HEK293 (cell line): ENCODE measurements around the gene TARS2.

Source experiments
- CTCF ChIA-PET: fragments of 350-600 bp; formaldehyde crosslinking; extraction: SDS; loops from one replicate; lab custom pipeline; 2021; ENCODE audit warnings: antibody characterized with exemption; lab: Yijun Ruan, JAX
- POLR2A ChIA-PET: fragments of 300-600 bp; formaldehyde crosslinking; extraction: SDS; loops from one replicate; lab custom pipeline; 2020; ENCODE audit warnings: antibody characterized with exemption, inconsistent platforms; lab: Yijun Ruan, JAX
- H3K27ac ChIP-seq: fragments of 200-500 bp; sonication (Bioruptor generic); 2 replicates; pipeline ENCODE4 v1.5.1; 2014; ENCODE audit warnings: low read depth, low read length, control low read depth, inconsistent platforms; ENCODE audit errors: extremely low read depth
- H3K36me3 ChIP-seq, 2 experiments: fragments of 200-500 bp in 1 of 2; sonication (Bioruptor generic) in 1 of 2; 1 replicate in 1 of 2; 2 replicates in 1 of 2; pipeline ENCODE4 v1.5.1; 2014 to 2017; ENCODE audit warnings: inconsistent platforms in 2 of 2, low read length in 2 of 2; ENCODE audit not compliant: control insufficient read depth in 2 of 2, insufficient read depth in 1 of 2
- H3K4me1 ChIP-seq: fragments of 200-500 bp; sonication (Bioruptor generic); 2 replicates; pipeline ENCODE4 v1.5.1; 2014; ENCODE audit warnings: mild to moderate bottlenecking, low read length, inconsistent platforms; ENCODE audit not compliant: control insufficient read depth, insufficient read depth
- H3K4me3 ChIP-seq: 2 replicates; pipeline ENCODE4 v1.5.1; 2011; ENCODE audit warnings: low read depth, mild to moderate bottlenecking, control low read depth, low read length, moderate library complexity
- H3K9me3 ChIP-seq: fragments of 200-500 bp; sonication (Bioruptor generic); 2 replicates; pipeline ENCODE4 v1.5.1; 2014; ENCODE audit warnings: low read depth, low read length, inconsistent platforms; ENCODE audit not compliant: control insufficient read depth, insufficient read depth
- GLI2 ChIP-seq: fragments of 450-650 bp; formaldehyde crosslinking; IDR thresholded peaks from 2 replicates; pipeline ENCODE4; 2017; ENCODE audit warnings: missing biosample characterization, missing genetic modification characterization, low read depth, borderline replicate concordance
- KLF1 ChIP-seq: fragments of 450-650 bp; formaldehyde crosslinking; IDR thresholded peaks from 2 replicates; pipeline ENCODE4 v1.5.1; 2016; ENCODE audit warnings: missing biosample characterization, missing genetic modification characterization
- KLF9 ChIP-seq: fragments of 450-650 bp; formaldehyde crosslinking; IDR thresholded peaks from 2 replicates; pipeline ENCODE4 v1.5.1; 2016; ENCODE audit warnings: missing biosample characterization, missing genetic modification characterization, low read depth
- MZF1 ChIP-seq: fragments of 450-650 bp; formaldehyde crosslinking; IDR thresholded peaks from 2 replicates; pipeline ENCODE4 v1.5.1; 2017; ENCODE audit warnings: missing biosample characterization, missing genetic modification characterization, borderline replicate concordance
- ZEB2 ChIP-seq: fragments of 450-650 bp; formaldehyde crosslinking; IDR thresholded peaks from 2 replicates; pipeline ENCODE4 v1.5.1; 2016; ENCODE audit warnings: missing biosample characterization, missing genetic modification characterization
- ZNF146 ChIP-seq: fragments of 450-650 bp; formaldehyde crosslinking; IDR thresholded peaks from 2 replicates; pipeline ENCODE4 v1.5.1; 2016; ENCODE audit warnings: missing biosample characterization, missing genetic modification characterization
- ZNF16 ChIP-seq: fragments of 450-650 bp; formaldehyde crosslinking; IDR thresholded peaks from 2 replicates; pipeline ENCODE4 v1.5.1; 2016; ENCODE audit warnings: low read depth, missing biosample characterization, missing genetic modification characterization
- ZNF311 ChIP-seq: fragments of 450-650 bp; formaldehyde crosslinking; IDR thresholded peaks from 2 replicates; pipeline ENCODE4 v1.5.1; 2017; ENCODE audit warnings: missing biosample characterization, missing genetic modification characterization, borderline replicate concordance
- ZNF335 ChIP-seq: fragments of 450-650 bp; formaldehyde crosslinking; conservative IDR thresholded peaks from 2 replicates; pipeline ENCODE4 v1.5.1; 2016; ENCODE audit warnings: missing biosample characterization, missing genetic modification characterization
- ZNF558 ChIP-seq: fragments of 450-650 bp; formaldehyde crosslinking; IDR thresholded peaks from 2 replicates; pipeline ENCODE4 v1.5.1; 2016; ENCODE audit warnings: missing biosample characterization, missing genetic modification characterization
- ZNF624 ChIP-seq: fragments of 450-650 bp; formaldehyde crosslinking; IDR thresholded peaks from 2 replicates; pipeline ENCODE4 v1.5.1; 2017; ENCODE audit warnings: missing biosample characterization, missing genetic modification characterization
- ZSCAN30 ChIP-seq: fragments of 450-650 bp; IDR thresholded peaks from 2 replicates; pipeline ENCODE4 v1.5.1; 2018; ENCODE audit warnings: missing biosample characterization, mild to moderate bottlenecking, missing genetic modification characterization, moderate library complexity
- TF ChIP-seq, protein P1 (sequence below): fragments of 450-650 bp; formaldehyde crosslinking; IDR thresholded peaks from 2 replicates; pipeline ENCODE4 v1.5.1; 2016; ENCODE audit warnings: missing biosample characterization, missing genetic modification characterization
- TF ChIP-seq, protein P2 (sequence below): fragments of 450-650 bp; formaldehyde crosslinking; IDR thresholded peaks from 2 replicates; pipeline ENCODE4 v1.5.1; 2016; ENCODE audit warnings: missing biosample characterization, missing genetic modification characterization
- TF ChIP-seq, protein P3 (sequence below): fragments of 450-650 bp; formaldehyde crosslinking; IDR thresholded peaks from 2 replicates; pipeline ENCODE4 v1.5.1; 2016; ENCODE audit warnings: missing biosample characterization, missing genetic modification characterization, low read depth

The TARS2 gene

DNA sequence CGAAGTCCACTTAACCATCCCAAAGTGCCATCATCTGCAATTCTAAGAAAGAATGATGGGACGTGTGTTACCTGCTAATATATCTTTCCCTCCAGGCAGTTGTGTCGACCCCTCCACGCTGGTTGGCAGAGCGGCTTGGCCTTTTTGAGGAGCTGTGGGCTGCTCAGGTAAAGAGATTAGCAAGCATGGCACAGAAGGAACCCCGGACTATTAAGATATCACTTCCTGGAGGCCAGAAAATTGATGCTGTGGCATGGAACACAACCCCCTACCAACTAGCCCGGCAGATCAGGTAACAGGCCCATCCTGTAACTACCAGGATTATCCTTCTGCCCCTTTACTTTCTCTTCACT is 520 bp downstream of the TARS2 start:
- CTCF ChIA-PET: interaction anchor here (1.6 to 4.3 kb wide), 2 partner anchors 45 to 73 kb away, joined by 4 to 18 read pairs; no protein-coding TSS in a partner anchor
- no peaks in the 10 kb centered on the region for H3K9me3 ChIP-seq
- TF ChIP-seq ZNF335 (tag by site-specific recombination) (peak; percentile 4), ZEB2 (no peak)
- TF ChIP-seq, all 188 proteins: peak for 1
- no peaks in the 10 kb centered on the region; the same call in 1 of the 2 replicates for H3K4me1 ChIP-seq
- H3K36me3 ChIP-seq: peaks cover 28 to 40% of the 10 kb centered on the region in 2 experiments
- POLR2A ChIA-PET: interaction anchor here (0.6 to 1.5 kb wide), 5 partner anchors 24 to 190 kb away, joined by 3 to 8 read pairs (median 4); partner anchors contain the start of genes FALEC and MCL1
- H3K27ac ChIP-seq: peak overlapping the region; percentile 3; the same call in 1 of the 2 replicates
- peak overlapping the region; percentile 79 for H3K4me3 ChIP-seq

DNA sequence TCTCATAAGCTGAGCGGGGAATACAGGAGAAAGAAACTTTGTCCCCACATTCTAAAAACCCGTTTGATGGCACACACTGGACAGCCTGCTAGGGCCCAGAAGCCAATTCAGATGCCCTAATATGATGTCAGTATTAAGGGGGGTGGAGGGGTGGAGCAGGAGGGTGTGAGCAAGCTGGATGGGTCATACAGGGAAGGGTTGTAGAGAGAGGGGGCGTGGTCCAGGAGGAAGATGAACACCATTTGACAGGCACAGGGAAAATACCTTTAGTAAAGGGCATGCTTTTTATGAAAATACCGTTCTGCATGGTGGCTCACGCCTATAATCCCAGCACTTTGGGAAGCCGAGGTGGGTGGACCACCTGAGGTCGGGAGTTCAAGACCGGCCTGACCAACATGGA is 6.0 kb downstream of the TARS2 start:
- peaks cover 49 to 78% of the 10 kb centered on the region in 2 experiments for H3K36me3 ChIP-seq
- no peaks in the 10 kb centered on the region for H3K9me3 ChIP-seq
- ChIA-PET CTCF (no interaction called here), POLR2A (no interaction called here)
- H3K4me1 ChIP-seq: no peaks in the 10 kb centered on the region; the same call in 1 of the 2 replicates
- no peak overlapping the region for H3K27ac ChIP-seq
- H3K4me3 ChIP-seq: no peak overlapping the region
- TF ChIP-seq KLF1 (tag by site-specific recombination) (peak; percentile 77; the same call in 1 of the 2 replicates), KLF9 (tag by site-specific recombination) (peak; percentile 43; the same call in 1 of the 2 replicates), ZNF311 (tag by site-specific recombination) (no peak)

DNA sequence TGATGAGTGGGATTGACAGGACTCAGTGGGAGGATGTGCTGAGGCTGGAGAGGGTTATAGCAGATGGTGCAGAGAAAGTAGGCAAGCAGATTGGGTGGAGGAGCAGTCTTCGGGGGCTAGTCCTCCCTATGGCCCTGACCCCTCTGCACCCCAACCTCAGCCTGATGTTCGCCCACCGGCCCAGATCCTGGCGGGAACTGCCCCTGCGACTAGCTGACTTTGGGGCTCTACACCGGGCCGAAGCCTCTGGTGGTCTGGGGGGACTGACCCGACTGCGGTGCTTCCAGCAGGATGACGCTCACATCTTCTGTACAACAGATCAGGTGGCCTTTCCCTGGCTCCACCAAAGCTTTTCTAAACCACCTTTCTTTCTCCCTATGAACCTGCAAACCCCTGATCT is 11.1 kb downstream of the TARS2 start:
- no peak overlapping the region for H3K27ac ChIP-seq
- CTCF ChIA-PET: interaction anchor here (0.7 kb wide), 1 partner anchor 237 kb away, joined by 3 read pairs; no protein-coding TSS in a partner anchor
- H3K36me3 ChIP-seq: peaks cover 42 to 73% of the 10 kb centered on the region in 2 experiments
- TF ChIP-seq, protein P1, sequence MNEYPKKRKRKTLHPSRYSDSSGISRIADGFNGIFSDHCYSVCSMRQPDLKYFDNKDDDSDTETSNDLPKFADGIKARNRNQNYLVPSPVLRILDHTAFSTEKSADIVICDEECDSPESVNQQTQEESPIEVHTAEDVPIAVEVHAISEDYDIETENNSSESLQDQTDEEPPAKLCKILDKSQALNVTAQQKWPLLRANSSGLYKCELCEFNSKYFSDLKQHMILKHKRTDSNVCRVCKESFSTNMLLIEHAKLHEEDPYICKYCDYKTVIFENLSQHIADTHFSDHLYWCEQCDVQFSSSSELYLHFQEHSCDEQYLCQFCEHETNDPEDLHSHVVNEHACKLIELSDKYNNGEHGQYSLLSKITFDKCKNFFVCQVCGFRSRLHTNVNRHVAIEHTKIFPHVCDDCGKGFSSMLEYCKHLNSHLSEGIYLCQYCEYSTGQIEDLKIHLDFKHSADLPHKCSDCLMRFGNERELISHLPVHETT (tag by site-specific recombination): no peak
- TF ChIP-seq ZNF558 (tag by site-specific recombination): no peak
- no peak for TF ChIP-seq GLI2 (tag by site-specific recombination)
- TF ChIP-seq ZSCAN30 (tag by site-specific recombination): no peak
- TF ChIP-seq MZF1 (tag by site-specific recombination): no peak
- TF ChIP-seq ZNF146: no peak
- TF ChIP-seq ZNF16 (tag by site-specific recombination): no peak
- TF ChIP-seq, protein P2, sequence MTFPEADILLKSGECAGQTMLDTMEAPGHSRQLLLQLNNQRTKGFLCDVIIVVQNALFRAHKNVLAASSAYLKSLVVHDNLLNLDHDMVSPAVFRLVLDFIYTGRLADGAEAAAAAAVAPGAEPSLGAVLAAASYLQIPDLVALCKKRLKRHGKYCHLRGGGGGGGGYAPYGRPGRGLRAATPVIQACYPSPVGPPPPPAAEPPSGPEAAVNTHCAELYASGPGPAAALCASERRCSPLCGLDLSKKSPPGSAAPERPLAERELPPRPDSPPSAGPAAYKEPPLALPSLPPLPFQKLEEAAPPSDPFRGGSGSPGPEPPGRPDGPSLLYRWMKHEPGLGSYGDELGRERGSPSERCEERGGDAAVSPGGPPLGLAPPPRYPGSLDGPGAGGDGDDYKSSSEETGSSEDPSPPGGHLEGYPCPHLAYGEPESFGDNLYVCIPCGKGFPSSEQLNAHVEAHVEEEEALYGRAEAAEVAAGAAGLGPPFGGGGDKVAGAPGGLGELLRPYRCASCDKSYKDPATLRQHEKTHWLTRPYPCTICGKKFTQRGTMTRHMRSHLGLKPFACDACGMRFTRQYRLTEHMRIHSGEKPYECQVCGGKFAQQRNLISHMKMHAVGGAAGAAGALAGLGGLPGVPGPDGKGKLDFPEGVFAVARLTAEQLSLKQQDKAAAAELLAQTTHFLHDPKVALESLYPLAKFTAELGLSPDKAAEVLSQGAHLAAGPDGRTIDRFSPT (tag by site-specific recombination): no peak
- TF ChIP-seq ZNF624 (tag by site-specific recombination): no peak
- TF ChIP-seq, protein P3, sequence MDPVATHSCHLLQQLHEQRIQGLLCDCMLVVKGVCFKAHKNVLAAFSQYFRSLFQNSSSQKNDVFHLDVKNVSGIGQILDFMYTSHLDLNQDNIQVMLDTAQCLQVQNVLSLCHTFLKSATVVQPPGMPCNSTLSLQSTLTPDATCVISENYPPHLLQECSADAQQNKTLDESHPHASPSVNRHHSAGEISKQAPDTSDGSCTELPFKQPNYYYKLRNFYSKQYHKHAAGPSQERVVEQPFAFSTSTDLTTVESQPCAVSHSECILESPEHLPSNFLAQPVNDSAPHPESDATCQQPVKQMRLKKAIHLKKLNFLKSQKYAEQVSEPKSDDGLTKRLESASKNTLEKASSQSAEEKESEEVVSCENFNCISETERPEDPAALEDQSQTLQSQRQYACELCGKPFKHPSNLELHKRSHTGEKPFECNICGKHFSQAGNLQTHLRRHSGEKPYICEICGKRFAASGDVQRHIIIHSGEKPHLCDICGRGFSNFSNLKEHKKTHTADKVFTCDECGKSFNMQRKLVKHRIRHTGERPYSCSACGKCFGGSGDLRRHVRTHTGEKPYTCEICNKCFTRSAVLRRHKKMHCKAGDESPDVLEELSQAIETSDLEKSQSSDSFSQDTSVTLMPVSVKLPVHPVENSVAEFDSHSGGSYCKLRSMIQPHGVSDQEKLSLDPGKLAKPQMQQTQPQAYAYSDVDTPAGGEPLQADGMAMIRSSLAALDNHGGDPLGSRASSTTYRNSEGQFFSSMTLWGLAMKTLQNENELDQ: no peak
- TF ChIP-seq, all 188 proteins: peak for 0
- POLR2A ChIA-PET: interaction anchor here (0.7 kb wide), 1 partner anchor 249 kb away, joined by 4 read pairs; no protein-coding TSS in a partner anchor
- no peaks in the 10 kb centered on the region for H3K9me3 ChIP-seq
- H3K4me3 ChIP-seq: no peak overlapping the region
- no peaks in the 10 kb centered on the region for H3K4me1 ChIP-seq
